Measurements from ENCODE around the gene LAYN. TPM values are rescaled to one million over a fixed set of nuclear protein-coding genes. Genes with fewer than 3 reads are reported as not detected.

The LAYN gene
- total RNA-seq, 1 experiment from 2014 or later, result 3.7 TPM

GRCh38 chr11:111524056-111524455 is 16.5 kb upstream of the LAYN start:
- no peak overlapping the region for H3K27ac Mint-ChIP-seq

GRCh38 chr11:111525456-111525855 is 15.1 kb upstream of the LAYN start:
- Mint-ChIP-seq H3K4me1 (peaks cover 5% of the 10 kb centered on the region), H3K27ac (no peak overlapping the region), H3K36me3 (no peaks in the 10 kb centered on the region), H3K27me3 (ENCODE audit: low read depth) (no peaks in the 10 kb centered on the region), H3K9me3 (no peaks in the 10 kb centered on the region), H3K4me3 (no peak overlapping the region)
- ATAC-seq (no peak), DNase-seq (ENCODE audit: low spot score) (no peak)
- ChIA-PET POLR2A (no interaction called here), CTCF (no interaction called here)
- TF ChIP-seq E2F1 (CRISPR knock-in tag; IDR thresholded peaks at IDR 0.05), result no peak
- no peak for TF ChIP-seq SP1 (CRISPR knock-in tag; conservative IDR thresholded peaks at IDR 0.05)
- no peak for TF ChIP-seq CDX4 (CRISPR knock-in tag; IDR thresholded peaks at IDR 0.05; ENCODE audit: borderline replicate concordance)
- no peak for TF ChIP-seq ZNF396 (CRISPR knock-in tag; IDR thresholded peaks at IDR 0.05; ENCODE audit: borderline replicate concordance)
- TF ChIP-seq ZNF219 (CRISPR knock-in tag; IDR thresholded peaks at IDR 0.05; ENCODE audit: borderline replicate concordance), result no peak
- no peak for TF ChIP-seq PRDM15 (CRISPR knock-in tag; IDR thresholded peaks at IDR 0.05)

More at GRCh38 chr11:111524056-111524455, 16.5 kb upstream of the LAYN start:
- ATAC-seq (no peak), DNase-seq (ENCODE audit: low spot score) (no peak)
- Mint-ChIP-seq H3K36me3 (no peaks in the 10 kb centered on the region), H3K9me3 (no peaks in the 10 kb centered on the region), H3K4me3 (no peak overlapping the region), H3K27me3 (ENCODE audit: low read depth) (no peaks in the 10 kb centered on the region), H3K4me1 (peaks cover 5% of the 10 kb centered on the region)
- CTCF ChIA-PET, result interaction anchor here (0.5 to 0.7 kb wide), 2 partner anchors 16 to 756 kb away, joined by 3 read pairs; partner anchors contain the start of gene LAYN
- POLR2A ChIA-PET, result no interaction called here
- TF ChIP-seq NFE2L1 (CRISPR knock-in tag; IDR thresholded peaks at IDR 0.05) (no peak), TEAD4 (CRISPR knock-in tag; IDR thresholded peaks at IDR 0.05) (no peak), FOXP1 (CRISPR knock-in tag; IDR thresholded peaks at IDR 0.05; ENCODE audit: borderline replicate concordance) (no peak), AR (CRISPR knock-in tag; IDR thresholded peaks at IDR 0.05) (no peak), NR1H2 (CRISPR knock-in tag; IDR thresholded peaks at IDR 0.05) (no peak)

GRCh38 chr11:111526501-111526900 is 14.0 kb upstream of the LAYN start:
- Mint-ChIP-seq H3K36me3 (no peaks in the 10 kb centered on the region), H3K9me3 (no peaks in the 10 kb centered on the region), H3K4me3 (no peak overlapping the region), H3K27ac (no peak overlapping the region), H3K4me1 (peaks cover 5% of the 10 kb centered on the region), H3K27me3 (ENCODE audit: low read depth) (no peaks in the 10 kb centered on the region)
- DNase-seq (ENCODE audit: low spot score) (no peak), ATAC-seq (no peak)
- TF ChIP-seq ATF3 (CRISPR knock-in tag; conservative IDR thresholded peaks at IDR 0.05), result no peak
- TF ChIP-seq CTCF (IDR thresholded peaks at IDR 0.05), result no peak
- no peak for TF ChIP-seq GTF2I (CRISPR knock-in tag; conservative IDR thresholded peaks at IDR 0.05)
- no peak for TF ChIP-seq NR3C1 (CRISPR knock-in tag; conservative IDR thresholded peaks at IDR 0.05; ENCODE audit: low read depth)
- no peak for TF ChIP-seq ZNF281 (CRISPR knock-in tag; IDR thresholded peaks at IDR 0.05)
- TF ChIP-seq ZNF671 (CRISPR knock-in tag; IDR thresholded peaks at IDR 0.05), result no peak
- TF ChIP-seq RORB (CRISPR knock-in tag; IDR thresholded peaks at IDR 0.05), result no peak
- no peak for TF ChIP-seq ZNF263 (CRISPR knock-in tag; IDR thresholded peaks at IDR 0.05; ENCODE audit: low read depth)
- POLR2A ChIA-PET, result no interaction called here
- CTCF ChIA-PET, result no interaction called here
